K562 (cell line): ENCODE data around the gene STPG2. TPM values are rescaled to one million over a fixed set of nuclear protein-coding genes. Genes with fewer than 3 reads are reported as not detected.

Experiments
- ATAC-seq: fragments of 200-7000 bp; cut with Tn5 transposase; 3 replicates; pipeline ENCODE4 v1.9.1; 2020; ENCODE audit warnings: moderate library complexity
- BruUV-seq: library from RNA; stranded (reverse); fragments of 400-500 nt; replicated peaks from 2 replicates; lab custom pipeline; 2021; lab: Mats Ljungman, UMichigan
- CTCF ChIA-PET: fragments of 300-600 bp; formaldehyde crosslinking; extraction: SDS; loops from one replicate; lab custom pipeline; 2021; ENCODE audit warnings: low intra/inter-chr PET ratio; lab: Yijun Ruan, JAX
- POLR2A ChIA-PET: fragments of 300-600, 350-650 bp; sonication (Branson Sonifier 250); formaldehyde crosslinking; extraction: SDS; loops from one replicate; lab custom pipeline; 2021; ENCODE audit warnings: antibody characterized with exemption, inconsistent platforms; lab: Yijun Ruan, JAX
- DNase-seq, 4 experiments: peaks; one replicate each; pipeline versions ENCODE4 v3.0.0 to v3.0.0-alpha.2; 2011 to 2018; ENCODE audit warnings: low spot score in 3 of 4, mixed read lengths in 3 of 4; ENCODE audit errors: extremely low read depth in 1 of 4
- FAIRE-seq: peaks from 2 replicates; lab custom pipeline; 2011; peaks lifted over from hg19 to GRCh38; lab: Jason Lieb, UNC
- H2AFZ ChIP-seq: 2 replicates; pipeline ENCODE4 v1.6.0; 2011; ENCODE audit warnings: low read depth, low read length, control low read depth, inconsistent platforms
- H3K27ac ChIP-seq: fragments of 200-600 bp; 3 replicates; pipeline ENCODE4 v1.8.0; 2011; ENCODE audit warnings: low read depth, mild to moderate bottlenecking, control low read depth, inconsistent platforms, low read length, moderate library complexity, mixed read lengths; ENCODE audit errors: extremely low read depth
- H3K27me3 ChIP-seq, 2 experiments: fragments of 300-600 bp in 1 of 2; 2 replicates in 1 of 2; 3 replicates in 1 of 2; pipeline versions ENCODE4 v1.6.0 to v1.8.0; 2011; ENCODE audit warnings: inconsistent platforms in 2 of 2, low read length in 2 of 2, mild to moderate bottlenecking in 1 of 2, mixed read lengths in 1 of 2, moderate library complexity in 1 of 2; ENCODE audit not compliant: control insufficient read depth in 2 of 2, insufficient read depth in 2 of 2
- H3K36me3 ChIP-seq: fragments of 300-600 bp; 3 replicates; pipeline ENCODE4 v1.8.0; 2011; ENCODE audit warnings: mild to moderate bottlenecking, low read length, inconsistent platforms; ENCODE audit not compliant: control insufficient read depth, insufficient read depth
- H3K4me1 ChIP-seq, 2 experiments: fragments of 200-600 bp in 1 of 2; replicated peaks in 1 of 2; 2 replicates in 1 of 2; 3 replicates in 1 of 2; pipeline versions ENCODE4 v1.5.1 to v1.8.0; 2011; ENCODE audit warnings: inconsistent platforms in 2 of 2, low read length in 2 of 2, mild to moderate bottlenecking in 1 of 2, mixed read lengths in 1 of 2, moderate library complexity in 1 of 2; ENCODE audit not compliant: control insufficient read depth in 2 of 2, insufficient read depth in 2 of 2
- H3K4me2 ChIP-seq: 2 replicates; pipeline ENCODE4 v1.6.1; 2011; ENCODE audit warnings: low read length, control low read depth, inconsistent platforms, mixed read lengths; ENCODE audit not compliant: insufficient read depth
- H3K4me3 ChIP-seq: fragments of 200-600 bp; sonication (generic), shearing (Covaris generic); 2 replicates; pipeline ENCODE4 v1.5.1; 2016; ENCODE audit warnings: control low read depth, inconsistent platforms
- H3K79me2 ChIP-seq: fragments of 200-600 bp; 3 replicates; pipeline ENCODE4 v1.8.0; 2011; ENCODE audit warnings: low read length, inconsistent platforms; ENCODE audit not compliant: control insufficient read depth, insufficient read depth
- H3K9ac ChIP-seq, 2 experiments: 2 replicates each; pipeline versions ENCODE4 v1.6.0 to v1.6.1; 2011; ENCODE audit warnings: low read depth in 2 of 2, low read length in 2 of 2, control low read depth in 1 of 2, inconsistent platforms in 1 of 2, mild to moderate bottlenecking in 1 of 2, mixed read lengths in 1 of 2; ENCODE audit not compliant: insufficient read depth in 1 of 2
- H3K9me1 ChIP-seq: one replicate; pipeline ENCODE4 v1.6.0; 2011; ENCODE audit warnings: inconsistent platforms, mild to moderate bottlenecking, low read length, moderate library complexity; ENCODE audit not compliant: control insufficient read depth, insufficient read depth
- H3K9me3 ChIP-seq: replicated peaks from 2 replicates; pipeline ENCODE4 v1.5.1; 2011; ENCODE audit warnings: low read depth, low read length, inconsistent platforms; ENCODE audit not compliant: control insufficient read depth, insufficient read depth
- H4K20me1 ChIP-seq: replicated peaks from 2 replicates; pipeline ENCODE4 v1.6.1; 2011; ENCODE audit warnings: low read length, inconsistent platforms, mixed read lengths; ENCODE audit not compliant: control insufficient read depth, insufficient read depth
- ARNT ChIP-seq, 2 experiments: fragments of 450-650 bp; IDR thresholded peaks; 2 replicates each; pipeline ENCODE4 v1.6.1; 2016; ENCODE audit warnings: mild to moderate bottlenecking in 1 of 2
- BDP1 ChIP-seq: IDR thresholded peaks from 3 replicates; pipeline ENCODE4 v1.6.1; 2011; ENCODE audit not compliant: insufficient read length, insufficient read depth
- ETV5 ChIP-seq: sonication (generic); formaldehyde crosslinking; IDR thresholded peaks from 2 replicates; pipeline ENCODE4 v1.4.0; 2020; ENCODE audit warnings: low read depth, mild to moderate bottlenecking, missing genetic modification reagents
- GATAD2B ChIP-seq: fragments of 450-650 bp; IDR thresholded peaks from 2 replicates; pipeline ENCODE4 v1.6.1; 2017; ENCODE audit warnings: mild to moderate bottlenecking, borderline replicate concordance
- HDGF ChIP-seq: fragments of 450-650 bp; IDR thresholded peaks from 2 replicates; pipeline ENCODE4 v1.6.1; 2016
- NUFIP1 ChIP-seq: fragments of 450-650 bp; IDR thresholded peaks from 2 replicates; pipeline ENCODE4 v1.6.1; 2018; ENCODE audit not compliant: partially characterized antibody
- RNF2 ChIP-seq: sonication (generic); IDR thresholded peaks from 2 replicates; pipeline ENCODE4 v1.6.1; 2016
- SLC30A9 ChIP-seq: fragments of 250-450 bp; sonication (Bioruptor Pico); IDR thresholded peaks from 2 replicates; pipeline ENCODE4 v1.8.0; 2022; ENCODE audit warnings: mild to moderate bottlenecking, moderate library complexity
- XRCC4 ChIP-seq: IDR thresholded peaks from one replicate; pipeline ENCODE4 v1.6.1; 2011; ENCODE audit not compliant: insufficient read depth, insufficient read length; ENCODE audit errors: extremely low read depth
- ZFP1 ChIP-seq: fragments of 450-650 bp; formaldehyde crosslinking; IDR thresholded peaks from 2 replicates; pipeline ENCODE4 v1.4.0; 2020; ENCODE audit warnings: mild to moderate bottlenecking, mixed read lengths
- ZNF224 ChIP-seq: sonication (generic); formaldehyde crosslinking; IDR thresholded peaks from 2 replicates; pipeline ENCODE4 v1.8.0; 2022; ENCODE audit warnings: mild to moderate bottlenecking, missing genetic modification reagents
- WGBS: fragments of 100-300 bp; shearing (Covaris generic); methylation state at CpG from one replicate; pipeline ENCODE4 v1.1.6; 2016; ENCODE audit warnings: low coverage, mixed read lengths; ENCODE audit not compliant: insufficient coverage; ENCODE audit errors: missing lambda C conversion rate; 5-methylcytosine and 5-hydroxymethylcytosine counted together
- in situ Hi-C: fragments of 300-500 bp; cut with MboI; formaldehyde crosslinking; loops from 4 replicates; pipeline ENCODE4 v1.15.0; 2018; ENCODE audit warnings: inconsistent platforms, mixed read lengths
- intact Hi-C: fragments of 100-400 bp; cut with micrococcal nuclease; formaldehyde crosslinking; loops from 2 replicates; pipeline ENCODE4 v1.14.2; 2022
- polyA plus RNA-seq, 8 experiments: library from polyadenylated mRNA; depleted of rRNA in 4 of 8; stranded (reverse) in 5 of 8; unstranded in 3 of 8; fragments of >200 nt; fragmentation: Nextera tagmentation in 2 of 8; fragmentation: Illumina TruSeq in 1 of 8; extraction: Ambion mirVana in 2 of 8; extraction: Trizol in 1 of 8; gene quantifications; 2 replicates each; pipeline versions ENCODE4 v1.2.1 to v1.2.3, GENCODE V29; 2011 to 2014; ENCODE audit warnings: inconsistent platforms in 1 of 8, missing spikeins in 1 of 8
- total RNA-seq, 7 experiments: library from RNA; depleted of rRNA in 6 of 7; stranded (reverse); fragments of >200 nt in 6 of 7; fragmentation: Illumina TruSeq in 2 of 7; extraction: Trizol in 2 of 7; gene quantifications; 2 replicates each; pipeline versions ENCODE4 v1.2.1 to v1.2.3, GENCODE V29; 2011 to 2021; ENCODE audit warnings: low replicate concordance in 1 of 7

STPG2 gene
- total and polyA plus RNA-seq, 9 of the 15 experiments (the other 6 are each of a cell fraction or from before 2014, with no cell fraction given) = not detected

DNA sequence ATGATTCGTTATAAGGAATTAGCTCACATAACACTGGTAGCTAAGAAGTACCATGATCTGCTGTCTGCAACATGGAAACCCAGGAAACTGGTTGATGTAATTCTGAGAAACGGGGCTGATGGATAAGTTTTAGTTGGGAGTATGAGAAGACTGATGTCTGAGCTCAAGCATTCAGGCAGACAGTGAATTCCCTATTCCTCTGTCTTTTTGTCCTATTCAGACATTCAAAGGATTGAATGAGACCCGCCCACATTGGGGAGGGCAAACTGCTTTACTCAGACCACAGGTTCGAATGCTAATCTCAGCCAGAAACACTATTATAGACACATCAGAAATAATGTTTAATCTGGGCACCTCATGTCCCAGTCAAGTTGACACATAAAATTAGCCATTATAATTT, 515.5 kb downstream of the STPG2 start:
- TF ChIP-seq ARNT (IDR thresholded peaks at IDR 0.05) = no peak
- no peak for TF ChIP-seq ETV5 (CRISPR knock-in tag)
- TF ChIP-seq GATAD2B = no peak
- TF ChIP-seq BDP1 = no peak
- TF ChIP-seq RNF2 = no peak
- no peak for TF ChIP-seq HDGF
- TF ChIP-seq NUFIP1 = no peak
- TF ChIP-seq ZFP1 (CRISPR knock-in tag) = no peak
- no peak for TF ChIP-seq SLC30A9 (CRISPR knock-in tag)
- TF ChIP-seq ZNF224 (CRISPR knock-in tag) = no peak
- TF ChIP-seq XRCC4 = no peak
- no peak overlapping the region for H2AFZ ChIP-seq
- H3K79me2 ChIP-seq = no peaks in the 10 kb centered on the region
- no peaks in the 10 kb centered on the region; the same call in 1 of the 2 replicates for H3K9me3 ChIP-seq
- DNase-seq (no peak), ATAC-seq (no peak), FAIRE-seq (no peak)
- no peaks in the 10 kb centered on the region for H3K27me3 ChIP-seq
- no peaks in the 10 kb centered on the region for H4K20me1 ChIP-seq
- POLR2A ChIA-PET = no interaction called here
- no peak overlapping the region for H3K4me3 ChIP-seq
- CTCF ChIA-PET = no interaction called here
- no peak overlapping the region for H3K27ac ChIP-seq
- intact Hi-C loops = no loop called here
- no peaks in the 10 kb centered on the region for H3K36me3 ChIP-seq
- in situ Hi-C loops = no loop called here
- no peak overlapping the region for H3K9ac ChIP-seq
- H3K4me1 ChIP-seq = no peaks in the 10 kb centered on the region
- 0% methylated on average over 4 of the region's 4 CpGs for WGBS
- no peak overlapping the region for H3K4me2 ChIP-seq
- BruUV-seq = no TSS peak
- no peaks in the 10 kb centered on the region for H3K9me1 ChIP-seq
